ENCODE results near the gene BRMS1L. TPM values are rescaled to one million over a fixed set of nuclear protein-coding genes. Genes with fewer than 3 reads are reported as not detected.
A peak's percentile ranks its signal among the peaks of the same experiment; 100 is the strongest.

Gene BRMS1L
- total RNA-seq, 1 donor from 2014 or later: 11.9 TPM

DNA sequence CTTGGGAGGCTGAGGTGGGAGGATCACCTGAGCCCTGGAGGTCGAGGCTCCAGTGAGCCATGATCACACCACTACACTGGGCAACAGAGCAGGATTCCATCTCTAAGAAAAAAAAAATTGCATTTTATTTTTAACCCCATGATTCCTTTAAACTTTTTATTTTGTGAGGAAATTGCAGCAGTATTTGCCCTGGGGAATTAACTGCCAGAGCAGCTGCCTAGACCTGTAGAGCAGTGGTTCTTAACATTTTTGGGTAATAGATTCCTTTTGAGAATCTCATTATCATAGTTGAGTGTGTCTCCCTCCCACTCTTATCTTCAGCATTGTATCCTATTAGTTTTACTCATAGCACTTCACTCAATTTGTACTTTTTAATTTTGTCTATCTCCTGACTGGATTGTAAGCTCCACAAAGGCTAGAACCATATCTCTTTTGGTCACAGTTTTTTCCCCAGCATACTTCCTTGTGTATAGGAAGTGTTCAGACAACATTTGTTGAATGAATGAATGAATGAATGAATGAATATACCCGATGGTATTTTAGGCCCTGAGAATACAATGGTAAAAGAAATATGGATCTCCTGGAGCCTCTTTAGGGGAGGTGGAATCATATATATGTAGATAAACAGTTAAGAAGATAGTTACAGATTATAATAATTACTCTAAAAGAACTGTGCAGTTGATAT is 40.6 kb downstream of the BRMS1L start:
- no peak for DNase-seq

DNA sequence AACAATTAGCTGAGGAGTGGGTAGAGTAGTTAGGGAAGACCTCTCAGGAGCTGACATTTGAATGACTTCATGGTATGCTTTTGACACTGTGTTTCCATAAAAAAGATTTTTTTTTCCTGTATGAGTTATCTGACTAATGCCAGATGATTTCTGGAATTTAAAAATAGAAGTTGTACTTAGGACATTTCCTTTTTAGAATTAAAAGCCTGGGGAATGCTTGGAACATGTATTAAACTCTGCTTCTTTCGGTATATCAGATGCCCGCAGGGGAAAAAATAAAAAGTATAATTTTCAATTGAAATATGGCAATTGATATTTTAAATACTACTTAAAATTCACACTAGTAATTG is 41.1 kb downstream of the BRMS1L start:
- no peak for DNase-seq

DNA sequence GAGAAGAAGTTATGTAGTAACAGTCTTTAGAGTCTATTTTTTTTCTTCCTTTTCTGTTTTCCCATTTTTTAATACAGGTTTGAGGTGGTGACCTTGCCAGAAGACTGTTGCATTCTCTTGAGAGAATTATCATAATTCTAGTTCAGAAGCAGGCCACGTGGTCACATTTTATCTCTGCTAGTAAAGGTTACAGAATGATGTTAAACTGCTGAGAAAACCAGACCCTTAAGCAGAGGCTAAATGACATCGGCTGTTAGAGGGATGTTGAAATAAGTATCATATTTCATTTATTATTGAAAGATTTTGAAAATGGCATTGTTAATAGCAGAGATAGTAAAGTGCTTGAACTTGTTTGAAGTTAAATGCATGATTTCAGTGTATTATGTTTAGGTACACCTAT is 49.2 kb downstream of the BRMS1L start:
- no peak for DNase-seq

DNA sequence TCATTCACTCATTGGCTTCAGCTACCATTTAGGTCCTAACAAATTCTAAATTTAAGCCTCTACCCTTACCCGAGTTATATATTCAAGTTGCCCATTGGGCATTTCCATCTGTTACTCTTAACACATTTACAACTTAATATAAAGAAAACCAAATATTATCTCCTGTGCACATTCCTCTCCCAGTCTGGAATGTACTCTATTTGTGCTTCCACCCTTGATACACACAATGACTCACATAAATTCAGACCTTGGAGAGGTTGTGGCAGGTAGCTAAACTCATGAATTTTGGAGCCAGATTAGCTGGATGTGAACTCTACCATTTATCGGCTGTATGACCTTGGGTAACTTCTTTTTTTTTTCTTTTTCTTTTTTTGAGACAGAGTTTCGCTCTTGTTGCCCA is 51.1 kb downstream of the BRMS1L start:
- DNase-seq: no peak

DNA sequence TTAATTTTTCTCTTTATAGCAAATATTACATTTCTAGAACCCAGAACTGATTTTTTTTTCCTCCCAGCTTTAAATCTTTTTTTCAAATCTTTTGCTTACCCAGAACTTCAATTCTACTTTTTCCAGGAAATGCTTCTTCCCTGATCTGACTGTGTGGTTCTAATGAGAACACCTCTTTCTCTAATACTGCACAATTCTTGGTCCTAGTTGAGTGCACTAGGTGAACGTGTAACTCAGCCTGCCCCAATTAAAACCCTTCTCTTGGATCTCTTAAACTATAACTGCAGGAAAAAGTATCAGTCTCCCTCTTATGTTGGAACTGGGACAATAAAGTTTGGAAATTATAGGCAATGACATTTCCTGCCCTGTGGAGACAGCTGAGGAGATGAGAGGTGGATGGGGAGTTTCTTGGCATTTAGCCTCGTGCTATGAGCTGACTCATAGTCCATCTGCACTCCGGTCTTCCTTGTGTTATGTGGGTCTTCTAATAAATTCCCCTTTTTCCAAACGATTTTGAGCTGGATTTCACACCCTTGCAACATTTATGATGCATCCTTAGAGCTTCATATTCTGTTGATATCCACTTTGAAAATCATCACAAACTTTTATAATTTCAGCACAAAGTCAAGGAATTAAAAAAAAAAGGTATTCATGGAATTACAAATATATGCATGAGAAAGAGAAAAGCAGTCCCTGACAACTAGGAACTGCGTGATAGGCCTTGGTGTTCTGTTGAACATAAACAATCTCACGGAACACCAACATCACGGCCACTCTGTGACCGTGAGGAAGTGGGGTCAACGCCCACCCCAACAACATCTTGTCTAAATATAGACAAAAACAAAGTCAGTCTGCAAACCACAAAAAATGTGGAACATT is 52.4 kb downstream of the BRMS1L start:
- peak; percentile 13 for DNase-seq

DNA sequence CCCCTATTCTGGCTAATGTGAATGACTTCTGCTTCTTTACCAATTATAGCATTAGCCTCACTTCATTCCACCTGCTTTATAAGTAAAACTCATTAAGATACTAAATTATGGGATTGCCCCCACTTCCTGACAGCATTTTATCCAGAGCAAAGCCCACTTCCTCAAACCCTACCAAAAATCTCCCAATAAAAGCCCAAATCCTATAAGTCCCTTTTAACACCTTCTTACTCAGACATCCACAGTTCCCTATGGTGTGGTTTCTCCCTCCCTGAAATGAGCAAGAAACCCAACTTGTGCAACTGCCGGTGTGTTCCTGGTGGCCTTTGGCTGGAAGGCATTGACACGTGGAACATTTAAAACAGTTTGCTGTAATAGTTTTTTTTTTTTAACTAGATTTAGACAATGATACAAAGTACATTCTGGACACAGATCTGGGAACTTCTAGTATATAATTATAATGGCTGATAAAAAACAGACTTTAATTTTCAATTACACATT is 53.1 kb downstream of the BRMS1L start:
- no peak for DNase-seq

DNA sequence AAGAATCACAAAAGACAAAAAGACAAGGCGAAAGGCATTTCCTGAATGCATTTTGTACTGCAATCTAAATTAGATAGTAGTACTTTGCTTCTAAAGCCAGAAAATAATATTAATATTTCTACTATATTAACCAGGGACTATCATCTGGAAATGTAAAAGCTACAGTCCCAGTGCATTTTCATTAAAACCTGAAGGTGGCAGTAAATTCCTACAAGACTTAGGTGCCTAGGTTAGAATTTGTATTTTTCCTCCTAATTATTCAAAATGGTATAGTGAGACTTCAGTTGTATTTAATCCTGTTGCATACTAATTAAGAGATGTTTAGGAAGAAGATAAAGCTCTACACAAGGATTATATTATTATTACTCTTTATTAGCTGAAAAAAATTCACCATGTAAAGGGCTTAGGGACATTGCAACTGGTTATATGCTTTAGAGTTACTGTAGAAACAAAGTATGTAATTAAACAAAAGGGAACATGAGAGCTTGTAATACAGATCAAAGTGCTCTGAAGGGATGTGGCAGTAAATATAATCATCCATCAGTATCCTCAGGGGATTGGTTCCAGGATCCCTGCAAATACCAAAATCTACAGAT is 53.6 kb downstream of the BRMS1L start:
- no peak for DNase-seq

DNA sequence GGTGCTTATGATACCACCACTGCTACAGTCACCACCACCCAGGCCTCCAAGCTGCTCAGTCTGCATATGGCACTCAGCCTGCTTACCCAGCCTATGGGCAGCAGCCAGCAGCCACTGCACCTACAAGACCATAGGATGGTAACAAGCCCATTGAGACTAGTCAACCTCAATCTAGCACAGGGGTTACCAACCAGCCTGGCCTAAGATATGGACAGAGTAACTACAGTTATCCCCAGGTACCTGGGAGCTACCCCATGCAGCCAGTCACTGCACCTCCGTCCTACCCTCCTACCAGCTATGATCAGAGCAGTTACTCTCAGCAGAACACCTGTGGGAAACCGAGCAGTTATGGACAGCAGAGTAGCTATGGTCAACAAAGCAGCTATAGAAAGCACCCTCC is 55.1 kb downstream of the BRMS1L start:
- no peak for DNase-seq

DNA sequence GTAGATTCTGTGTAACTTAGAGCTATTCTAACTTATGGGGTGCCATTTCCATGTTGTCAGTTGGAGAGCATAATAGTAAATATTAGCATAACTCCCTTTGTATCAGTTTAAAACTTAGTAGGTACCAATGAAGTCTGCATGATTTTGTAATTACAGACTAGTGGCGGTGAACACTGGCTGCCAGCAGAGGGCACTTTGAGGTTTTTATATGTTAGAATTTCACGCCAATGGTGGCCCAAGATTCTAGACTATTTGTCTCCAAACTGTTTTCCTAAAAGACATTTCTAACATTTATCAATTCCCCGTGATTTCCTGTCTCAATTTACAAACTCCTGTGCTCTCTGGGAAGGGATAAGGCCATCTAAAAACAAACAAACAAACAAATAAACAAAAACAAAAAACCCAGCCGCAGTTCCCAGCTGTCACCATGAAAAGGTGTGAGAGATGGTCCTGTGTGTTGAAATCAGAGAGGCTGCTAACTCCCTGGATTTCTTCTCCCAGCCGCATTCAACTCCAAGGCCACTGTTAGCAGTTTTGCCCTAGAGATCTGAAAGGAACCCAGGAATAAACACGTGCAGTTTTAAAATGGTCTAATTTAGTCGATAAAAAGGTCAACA is 57.6 kb downstream of the BRMS1L start:
- DNase-seq: no peak

DNA sequence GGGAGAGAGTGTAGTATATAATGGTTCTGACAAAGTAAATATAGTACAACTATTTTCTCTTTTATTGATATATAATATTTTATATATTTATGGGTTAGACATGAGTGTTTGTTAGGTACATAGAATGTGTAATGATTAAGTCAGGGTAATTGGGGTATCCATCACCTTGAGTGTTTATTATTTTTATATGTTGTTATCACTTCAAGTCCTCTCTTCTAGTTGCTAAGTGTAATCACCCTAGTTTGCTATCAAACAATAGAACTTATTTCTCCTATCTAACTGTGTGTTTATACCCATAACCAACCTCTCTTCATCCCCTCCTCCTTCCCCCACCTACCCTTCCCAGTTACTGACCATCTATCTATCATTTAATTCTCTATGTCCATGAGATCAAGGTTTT is 64.2 kb downstream of the BRMS1L start:
- DNase-seq: no peak

DNA sequence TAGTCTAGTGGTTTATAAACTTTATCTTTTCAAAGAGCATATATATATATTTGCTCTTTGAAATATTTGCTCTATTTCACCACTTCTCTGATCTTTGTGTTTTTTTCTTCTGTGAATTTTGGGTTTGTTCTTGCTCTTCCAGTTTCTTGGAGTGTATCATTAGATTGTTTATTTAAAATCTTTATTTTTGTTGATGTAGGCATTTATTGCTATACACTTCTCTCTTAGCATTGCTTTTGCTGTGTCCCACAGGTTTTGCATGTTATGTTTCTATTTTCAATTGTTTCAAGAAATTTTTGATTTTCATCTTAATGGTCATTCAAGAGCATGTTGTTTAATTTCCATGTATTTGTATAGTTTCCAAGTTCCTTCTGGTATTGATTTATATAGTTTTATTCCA is 69.1 kb downstream of the BRMS1L start:
- DNase-seq: no peak

DNA sequence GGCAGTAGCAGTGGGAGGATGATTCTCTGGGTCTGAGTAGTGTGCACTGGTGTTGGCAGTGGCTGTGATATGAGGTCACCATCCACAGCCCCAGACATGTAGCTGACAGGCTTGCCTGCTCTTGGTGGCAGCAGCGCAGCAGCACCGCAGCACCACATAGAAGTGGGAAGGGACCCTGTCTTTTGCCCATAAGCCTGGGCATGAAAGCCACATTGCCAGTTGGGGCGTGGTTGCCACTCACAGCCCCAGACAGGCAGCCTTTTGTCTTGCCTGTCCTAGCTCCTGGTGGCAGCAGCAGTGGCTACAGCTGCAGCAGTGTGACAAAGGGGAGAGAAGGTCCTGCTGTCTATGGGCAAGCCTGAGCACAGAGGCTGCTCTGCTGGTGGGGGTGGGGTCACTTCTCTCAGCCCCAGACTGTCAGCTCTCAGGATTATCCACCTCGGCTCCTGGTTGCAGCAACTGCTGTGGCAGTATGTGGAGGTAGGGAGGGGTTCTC is 71.5 kb downstream of the BRMS1L start:
- DNase-seq: no peak

DNA sequence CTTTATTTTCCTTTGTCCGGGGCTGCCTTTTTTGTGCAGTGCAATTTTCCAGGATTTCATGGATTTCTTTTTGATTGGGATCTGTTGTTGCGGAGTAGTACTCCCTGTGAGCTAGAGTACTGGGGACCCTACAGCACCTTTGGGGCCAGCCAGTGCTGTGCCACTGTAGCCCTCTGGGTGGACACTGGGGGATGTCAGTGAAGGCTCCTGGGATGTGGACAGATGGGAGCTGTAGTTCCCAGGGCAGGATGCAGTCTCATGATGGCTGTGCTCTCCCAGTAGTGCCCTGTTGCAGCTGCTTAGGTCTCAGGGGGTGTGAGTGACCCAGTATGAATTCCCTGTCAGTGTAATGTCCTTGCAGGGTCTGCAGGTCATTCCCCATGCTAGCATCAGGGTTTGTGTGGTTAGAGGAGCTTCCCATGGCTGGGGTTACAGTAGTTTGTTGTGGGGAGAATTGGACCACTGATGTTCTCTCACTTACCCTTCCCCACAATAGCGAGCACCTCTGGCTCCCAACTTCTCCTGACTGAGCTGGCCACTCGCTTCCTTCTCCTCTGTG is 72.2 kb downstream of the BRMS1L start:
- DNase-seq: no peak

DNA sequence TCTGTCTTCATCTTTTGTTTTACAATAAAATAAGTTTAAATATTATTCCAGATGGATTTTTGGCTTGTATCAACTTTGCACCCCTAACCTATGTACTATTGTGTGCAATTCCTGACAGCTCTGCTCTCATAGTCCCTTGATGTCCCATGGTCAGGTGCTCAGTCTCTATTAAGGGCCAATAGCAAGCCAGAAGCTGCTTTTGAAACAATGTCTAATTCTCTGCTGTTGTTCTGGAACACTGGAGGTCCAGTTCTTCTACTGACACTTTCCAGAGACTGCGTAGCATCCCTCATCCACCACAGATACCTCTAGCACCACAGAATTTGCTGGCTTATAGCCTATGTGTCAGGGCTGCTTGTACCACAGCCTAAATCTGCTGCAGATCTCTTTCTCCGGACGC is 74.6 kb downstream of the BRMS1L start:
- DNase-seq: no peak

DNA sequence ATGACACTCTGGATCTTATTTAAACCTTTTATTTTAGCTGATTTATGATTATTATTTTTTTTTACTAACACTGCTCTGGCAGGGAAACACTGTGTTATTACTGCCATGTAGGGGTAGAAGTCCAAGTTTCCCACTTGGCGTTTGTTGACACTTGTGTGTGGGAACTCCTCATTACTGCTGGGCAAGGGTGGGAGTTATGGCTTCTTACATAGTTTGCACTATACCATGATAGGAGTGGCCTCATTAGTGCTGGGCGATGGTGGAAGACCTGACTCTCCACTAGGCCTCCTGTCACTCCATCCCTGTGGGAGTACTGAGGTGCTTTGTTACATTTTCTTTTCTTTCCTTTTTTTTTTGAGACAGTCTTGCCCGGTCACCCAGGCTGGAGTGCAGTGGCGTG is 83.5 kb downstream of the BRMS1L start:
- DNase-seq: no peak

DNA sequence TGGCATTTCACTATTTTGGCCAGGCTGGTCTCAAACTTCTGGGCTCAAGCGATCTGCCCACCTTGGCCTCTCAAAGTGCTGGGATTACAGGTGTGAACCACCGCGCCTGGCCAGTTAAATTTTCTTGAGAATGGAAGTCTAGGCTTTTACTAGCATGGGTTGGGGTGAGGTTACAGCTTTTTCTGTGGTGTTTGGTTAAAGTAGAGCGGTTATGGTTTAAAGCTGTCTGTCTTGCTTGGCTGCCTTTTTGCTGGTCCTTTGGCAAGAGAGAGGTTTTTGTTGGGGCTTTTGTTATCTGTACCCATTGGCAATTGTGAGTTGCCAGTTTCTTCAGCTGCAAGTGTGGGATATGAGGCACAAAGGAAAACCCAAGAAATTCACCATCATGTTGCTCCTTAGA is 84.1 kb downstream of the BRMS1L start:
- no peak for DNase-seq

DNA sequence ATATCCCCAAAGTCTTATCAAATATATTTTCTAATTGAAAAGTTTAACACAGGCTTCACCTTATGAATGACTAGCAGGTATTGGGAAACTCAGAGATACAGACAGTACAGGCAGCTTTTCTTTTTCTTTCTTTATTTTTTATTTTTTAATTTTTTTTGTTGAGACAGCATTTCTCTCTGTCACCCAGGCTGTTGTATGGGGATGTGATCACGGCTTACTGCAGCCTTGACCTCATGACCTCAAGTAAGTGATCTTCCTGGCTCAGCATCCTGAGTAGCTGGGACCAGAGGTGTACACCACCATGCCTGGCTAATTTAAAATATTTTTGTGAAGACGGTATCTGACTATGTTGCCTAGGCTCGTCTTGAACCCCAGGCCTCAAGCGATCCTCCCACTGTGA is 85.0 kb downstream of the BRMS1L start:
- no peak for DNase-seq

DNA sequence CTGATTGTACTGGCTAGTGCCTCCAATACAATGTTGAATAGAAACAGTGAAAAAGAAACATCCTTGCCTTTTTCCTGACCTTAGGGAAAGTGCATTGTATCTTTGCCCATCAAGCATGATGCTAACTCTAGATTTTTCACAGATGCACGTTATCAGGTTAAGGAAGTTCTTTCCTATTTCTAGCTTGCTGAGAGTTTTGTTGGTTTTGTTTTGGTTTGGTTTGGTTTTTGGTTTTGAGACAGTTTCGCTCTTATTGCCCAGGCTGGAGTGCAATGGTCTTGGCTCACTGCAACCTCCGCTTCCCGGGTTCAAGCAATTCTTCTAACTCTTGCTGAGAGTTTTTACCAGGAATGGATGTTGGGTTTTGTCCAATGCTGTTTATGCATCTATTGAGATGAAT is 89.0 kb downstream of the BRMS1L start:
- no peak for DNase-seq

DNA sequence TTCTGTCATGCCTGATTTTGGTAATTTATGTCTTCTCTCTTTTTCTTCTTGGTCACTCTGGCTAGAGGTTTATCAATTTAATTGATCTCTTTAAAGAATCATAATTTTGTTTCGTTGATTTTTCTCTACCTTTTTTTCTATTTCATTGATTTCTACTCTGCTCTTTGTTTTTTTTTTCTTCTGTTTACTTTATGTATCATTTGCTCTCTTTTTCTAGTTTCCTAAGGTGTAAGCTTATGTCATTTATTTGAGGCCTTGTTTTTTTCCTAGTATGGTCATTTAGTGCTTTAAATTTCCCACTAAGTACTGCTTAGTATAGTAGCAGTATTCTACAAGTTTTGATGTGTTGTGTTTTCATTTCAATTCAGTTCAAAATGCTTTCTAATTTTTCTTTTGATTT is 89.6 kb downstream of the BRMS1L start:
- no peak for DNase-seq
